PC-3 (cell line): ENCODE results near the gene MYO9A. TPM values are rescaled to one million over a fixed set of nuclear protein-coding genes. Genes with fewer than 3 reads are reported as not detected.

Experiments used
- ATAC-seq: fragments of 200-7000 bp; cut with Tn5 transposase; 2 replicates; pipeline ENCODE4 v1.9.1; 2020; ENCODE audit warnings: mild to moderate bottlenecking, moderate library complexity
- BruUV-seq: library from RNA; stranded (reverse); fragments of 400-500 nt; replicated peaks from 2 replicates; lab custom pipeline; 2021; lab: Mats Ljungman, UMichigan
- CTCF ChIA-PET: fragments of 300-600 bp; sonication (Branson Sonifier 250); formaldehyde crosslinking; loops from one replicate; lab custom pipeline; 2022; ENCODE audit warnings: antibody characterized with exemption; lab: Charles Lee
- POLR2A ChIA-PET: fragments of 300-600 bp; sonication (Branson Sonifier 250); formaldehyde crosslinking; loops from one replicate; lab custom pipeline; 2022; ENCODE audit warnings: antibody characterized with exemption; ENCODE audit not compliant: unreplicated experiment; lab: Charles Lee
- DNase-seq: peaks from one replicate; pipeline ENCODE4 v3.0.0-alpha.2; 2015
- H2AFZ ChIP-seq: fragments of 300-600 bp; sonication (generic); 2 replicates; pipeline ENCODE4 v1.6.0; 2016; ENCODE audit warnings: antibody characterized with exemption, low read length
- H3F3A ChIP-seq: fragments of 300-600 bp; sonication (generic); one replicate; pipeline ENCODE4 v1.6.0; 2017; ENCODE audit warnings: antibody characterized with exemption, low read length, control low read depth, mild to moderate bottlenecking; ENCODE audit not compliant: unreplicated experiment
- H3K27ac ChIP-seq: fragments of 300-600 bp; sonication (generic); 2 replicates; pipeline ENCODE4 v1.5.1; 2016; ENCODE audit warnings: mild to moderate bottlenecking, low read length
- H3K27me3 ChIP-seq: fragments of 300-600 bp; sonication (generic); 2 replicates; pipeline ENCODE4 v1.6.1; 2016; ENCODE audit warnings: low read length, mixed read lengths
- H3K36me3 ChIP-seq: fragments of 300-600 bp; sonication (generic); 2 replicates; pipeline ENCODE4 v1.6.1; 2016; ENCODE audit warnings: low read depth, mixed run types, low read length, mixed read lengths
- H3K4me1 ChIP-seq: fragments of 300-600 bp; sonication (generic); 2 replicates; pipeline ENCODE4 v1.5.1; 2016; ENCODE audit warnings: low read length; ENCODE audit not compliant: insufficient read depth
- H3K4me2 ChIP-seq: fragments of 300-600 bp; sonication (generic); 2 replicates; pipeline ENCODE4 v1.6.0; 2016; ENCODE audit warnings: low read length
- H3K4me3 ChIP-seq: fragments of 300-600 bp; sonication (generic); 2 replicates; pipeline ENCODE4 v1.5.1; 2016; ENCODE audit warnings: mild to moderate bottlenecking, low read length, mixed read lengths
- H3K79me2 ChIP-seq: fragments of 300-600 bp; sonication (generic); 2 replicates; pipeline ENCODE4 v1.6.1; 2017; ENCODE audit warnings: low read length, mixed read lengths
- H3K9ac ChIP-seq: fragments of 300-600 bp; sonication (generic); 2 replicates; pipeline ENCODE4 v1.6.0; 2016; ENCODE audit warnings: mild to moderate bottlenecking, low read length
- H3K9me2 ChIP-seq: fragments of 300-600 bp; sonication (generic); replicated peaks from 2 replicates; pipeline ENCODE4 v1.6.1; 2016; ENCODE audit warnings: mixed run types, low read length, mixed read lengths
- H3K9me3 ChIP-seq: fragments of 300-600 bp; sonication (generic); 2 replicates; pipeline ENCODE4 v1.6.1; 2016; ENCODE audit warnings: low read length, mixed read lengths
- H4K20me1 ChIP-seq: fragments of 300-600 bp; sonication (generic); 2 replicates; pipeline ENCODE4 v1.6.1; 2016; ENCODE audit warnings: low read length, mixed read lengths
- CTCF ChIP-seq: fragments of 300-600 bp; sonication (generic); conservative IDR thresholded peaks from 2 replicates; pipeline ENCODE4 v1.5.1; 2017; ENCODE audit warnings: antibody characterized with exemption, low read depth, mild to moderate bottlenecking, low read length
- EZH2 ChIP-seq: fragments of 300-600 bp; sonication (generic); IDR thresholded peaks from one replicate; pipeline ENCODE4 v1.6.1; 2017; ENCODE audit warnings: antibody characterized with exemption, mild to moderate bottlenecking, low read length; ENCODE audit not compliant: unreplicated experiment
- EZH2phosphoT487 ChIP-seq: fragments of 300-600 bp; sonication (generic); IDR thresholded peaks from 2 replicates; pipeline ENCODE4 v1.6.1; 2018; ENCODE audit warnings: mild to moderate bottlenecking, antibody characterized with exemption, low read length, borderline replicate concordance
- intact Hi-C: fragments of 100-400 bp; cut with micrococcal nuclease; formaldehyde crosslinking; loops from 2 replicates; pipeline ENCODE4 v1.9.0; 2023
- total RNA-seq: library from RNA; depleted of rRNA; stranded (reverse); fragments of >200 nt; gene quantifications from 2 replicates; pipeline ENCODE4 v1.2.3, GENCODE V29; 2014

The MYO9A gene
- total RNA-seq, 1 experiment from 2014 or later = 18.3 TPM

GRCh38 chr15:72154316-72154715, 36.4 kb upstream of the MYO9A start:
- DNase-seq (no peak), ATAC-seq (no peak)
- H3K79me2 ChIP-seq = no peaks in the 10 kb centered on the region
- BruUV-seq = no TSS peak
- no peak overlapping the region for H3K4me3 ChIP-seq
- ChIA-PET POLR2A (no interaction called here), CTCF (no interaction called here)
- no peak for TF ChIP-seq EZH2
- TF ChIP-seq EZH2phosphoT487 = no peak
- TF ChIP-seq CTCF = no peak
- H3K9me3 ChIP-seq = no peaks in the 10 kb centered on the region
- no peak overlapping the region for H2AFZ ChIP-seq
- no peak overlapping the region for H3K27ac ChIP-seq
- H3K9ac ChIP-seq = no peak overlapping the region
- H3F3A ChIP-seq = no peaks in the 10 kb centered on the region
- H3K4me2 ChIP-seq = no peak overlapping the region
- peaks cover 12% of the 10 kb centered on the region for H3K4me1 ChIP-seq
- intact Hi-C loops = loop anchor here (2.0 to 10.0 kb wide), 2 partner anchors 320 to 410 kb away; no protein-coding TSS in a partner anchor
- no peaks in the 10 kb centered on the region for H3K9me2 ChIP-seq
- H4K20me1 ChIP-seq = no peaks in the 10 kb centered on the region
- no peaks in the 10 kb centered on the region for H3K27me3 ChIP-seq
- H3K36me3 ChIP-seq = no peaks in the 10 kb centered on the region

- Histone ChIP-seq H3K9me3 (no peaks in the 10 kb centered on the region), H3K4me2 (no peak overlapping the region), H3K27me3 (no peaks in the 10 kb centered on the region), H3K36me3 (no peaks in the 10 kb centered on the region), H3K79me2 (no peaks in the 10 kb centered on the region), H3K27ac (no peak overlapping the region), H3F3A (no peaks in the 10 kb centered on the region), H3K4me1 (peaks cover 12% of the 10 kb centered on the region), H3K9me2 (no peaks in the 10 kb centered on the region), H2AFZ (no peak overlapping the region), H3K9ac (no peak overlapping the region), H3K4me3 (no peak overlapping the region), H4K20me1 (no peaks in the 10 kb centered on the region)
- TF ChIP-seq EZH2phosphoT487 (no peak), EZH2 (no peak), CTCF (no peak)
- CTCF ChIA-PET = no interaction called here
- BruUV-seq = no TSS peak
- POLR2A ChIA-PET = no interaction called here
- ATAC-seq (no peak), DNase-seq (no peak)
- intact Hi-C loops = loop anchor here (10.0 kb wide), 1 partner anchor 319 kb away; no protein-coding TSS in a partner anchor
These were observed 35.5 kb upstream of the MYO9A start for GRCh38 chr15:72153269-72154000.

- TF ChIP-seq EZH2 (no peak), EZH2phosphoT487 (no peak), CTCF (no peak)
- Histone ChIP-seq H3K79me2 (no peaks in the 10 kb centered on the region), H3K27me3 (no peaks in the 10 kb centered on the region), H3F3A (no peaks in the 10 kb centered on the region), H3K9ac (no peak overlapping the region), H3K4me1 (no peaks in the 10 kb centered on the region), H3K9me2 (no peaks in the 10 kb centered on the region), H3K36me3 (no peaks in the 10 kb centered on the region), H3K4me2 (no peak overlapping the region), H2AFZ (no peak overlapping the region), H3K4me3 (no peak overlapping the region), H3K9me3 (no peaks in the 10 kb centered on the region), H3K27ac (no peak overlapping the region), H4K20me1 (no peaks in the 10 kb centered on the region)
- intact Hi-C loops = no loop called here
- ChIA-PET CTCF (no interaction called here), POLR2A (no interaction called here)
- BruUV-seq = no TSS peak
- no peak for DNase-seq
- no peak for ATAC-seq
These were observed 29.5 kb upstream of the MYO9A start for GRCh38 chr15:72147418-72147817.
